Rectal smooth muscle tissue (tissue), 1 donor: Measurements from ENCODE around the gene SEMA4C.
A peak's percentile ranks its signal among the peaks of the same experiment; 100 is the strongest.

ENCODE experiments used
- H3K27ac ChIP-seq: one replicate; pipeline ENCODE4 v1.7.0; 2013; ENCODE audit warnings: low read depth, low read length, inconsistent platforms
- H3K27me3 ChIP-seq: one replicate; pipeline ENCODE4 v1.7.0; 2013; ENCODE audit warnings: low read length; ENCODE audit not compliant: control insufficient read depth, insufficient read depth
- H3K36me3 ChIP-seq: one replicate; pipeline ENCODE4 v1.7.0; 2013; ENCODE audit warnings: low read length; ENCODE audit not compliant: control insufficient read depth, insufficient read depth
- H3K4me1 ChIP-seq: one replicate; pipeline ENCODE4 v1.7.0; 2013; ENCODE audit warnings: low read length; ENCODE audit not compliant: control insufficient read depth, insufficient read depth
- H3K4me3 ChIP-seq: one replicate; pipeline ENCODE4 v1.7.0; 2013; ENCODE audit warnings: low read length
- H3K9ac ChIP-seq: one replicate; pipeline ENCODE4 v1.7.0; 2013; ENCODE audit warnings: low read length

The SEMA4C gene

DNA sequence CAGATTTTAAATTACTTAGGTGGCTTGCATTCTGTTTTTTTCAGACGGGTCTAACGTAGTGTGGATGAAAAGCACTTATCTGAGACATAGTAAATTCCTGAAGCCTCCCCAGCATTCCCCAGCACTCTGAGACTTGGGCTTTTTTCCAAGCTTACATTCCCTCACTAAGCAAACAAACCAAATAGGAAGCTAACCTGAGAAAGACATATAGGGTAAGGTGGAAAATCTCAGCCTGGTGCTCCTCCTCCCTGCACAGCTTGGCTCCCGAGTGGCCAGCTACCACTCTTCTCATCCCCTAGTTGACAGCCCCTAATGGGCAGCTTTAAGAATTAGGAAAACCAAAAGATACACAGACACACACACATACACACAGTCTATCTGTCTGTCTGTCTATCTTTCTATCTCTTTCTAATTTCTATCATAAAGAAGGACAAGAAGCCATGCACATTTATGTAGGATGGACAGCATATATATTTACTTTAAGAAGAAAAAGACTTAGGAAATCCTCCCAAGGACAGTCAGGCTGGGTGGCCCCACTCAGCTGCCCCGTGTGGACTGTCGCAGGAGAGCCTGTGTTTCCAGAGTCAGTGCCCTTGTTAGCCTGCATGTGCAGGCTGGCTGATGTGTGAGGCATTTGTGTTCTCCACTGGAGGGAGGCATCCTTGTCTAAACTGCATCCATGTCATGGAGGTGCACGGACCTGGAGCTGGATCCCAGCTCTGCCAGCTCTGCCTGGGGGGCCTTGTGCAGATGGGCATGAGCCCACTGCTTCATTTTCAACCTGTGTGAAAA is 45.6 kb downstream of the SEMA4C start:
- Histone ChIP-seq H3K27ac (no peak overlapping the region), H3K27me3 (no peaks in the 10 kb centered on the region), H3K4me3 (no peak overlapping the region), H3K4me1 (peaks cover 7% of the 10 kb centered on the region), H3K36me3 (peaks cover 23% of the 10 kb centered on the region), H3K9ac (no peak overlapping the region)

DNA sequence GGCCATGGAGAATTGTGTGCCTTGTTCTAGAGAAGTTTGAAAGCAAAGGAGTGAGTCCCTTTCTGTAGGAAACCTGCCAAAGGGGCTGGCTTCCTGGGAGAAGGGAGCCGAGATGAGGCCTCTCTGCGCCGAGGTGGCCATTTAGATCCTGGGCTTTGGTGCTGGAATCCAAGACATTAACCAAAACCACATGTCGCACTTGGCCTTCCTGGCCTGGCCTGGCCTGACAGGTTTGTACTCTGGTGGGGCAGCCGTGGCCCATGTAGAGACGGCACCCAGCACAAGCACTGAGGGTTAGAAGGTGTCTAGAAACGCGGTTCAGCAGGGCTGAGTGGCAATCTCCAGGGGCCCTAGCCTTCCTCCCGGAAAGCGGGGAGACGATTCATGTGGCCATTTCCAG is 46.7 kb downstream of the SEMA4C start:
- Histone ChIP-seq H3K36me3 (peaks cover 15% of the 10 kb centered on the region), H3K9ac (no peak overlapping the region), H3K27ac (peak overlapping the region; percentile 13), H3K27me3 (no peaks in the 10 kb centered on the region), H3K4me3 (no peak overlapping the region), H3K4me1 (peaks cover 15% of the 10 kb centered on the region)

DNA sequence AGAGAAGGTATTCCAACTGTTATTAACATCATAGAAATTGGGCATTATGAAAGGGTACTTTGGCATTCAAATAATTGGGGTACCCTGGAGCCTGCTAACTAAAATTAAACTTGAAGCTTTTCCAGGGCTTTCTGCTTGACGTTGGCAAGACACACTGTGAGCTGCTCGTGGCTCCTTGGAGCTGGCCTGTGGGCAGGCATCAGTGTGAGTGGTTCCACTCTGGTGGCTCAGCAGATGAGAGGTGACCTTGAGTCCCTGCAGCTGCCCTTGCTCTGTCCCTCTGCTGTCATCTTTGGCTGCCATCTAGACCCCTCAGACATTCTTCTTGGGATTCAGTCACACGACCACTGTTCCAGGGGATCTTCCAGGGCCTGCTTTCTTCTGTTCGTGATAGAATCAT is 47.1 kb downstream of the SEMA4C start:
- no peak overlapping the region for H3K9ac ChIP-seq
- H3K27ac ChIP-seq, result peak overlapping the region; percentile 13
- peaks cover 18% of the 10 kb centered on the region for H3K4me1 ChIP-seq
- no peak overlapping the region for H3K4me3 ChIP-seq
- H3K36me3 ChIP-seq, result peaks cover 11% of the 10 kb centered on the region
- H3K27me3 ChIP-seq, result no peaks in the 10 kb centered on the region

DNA sequence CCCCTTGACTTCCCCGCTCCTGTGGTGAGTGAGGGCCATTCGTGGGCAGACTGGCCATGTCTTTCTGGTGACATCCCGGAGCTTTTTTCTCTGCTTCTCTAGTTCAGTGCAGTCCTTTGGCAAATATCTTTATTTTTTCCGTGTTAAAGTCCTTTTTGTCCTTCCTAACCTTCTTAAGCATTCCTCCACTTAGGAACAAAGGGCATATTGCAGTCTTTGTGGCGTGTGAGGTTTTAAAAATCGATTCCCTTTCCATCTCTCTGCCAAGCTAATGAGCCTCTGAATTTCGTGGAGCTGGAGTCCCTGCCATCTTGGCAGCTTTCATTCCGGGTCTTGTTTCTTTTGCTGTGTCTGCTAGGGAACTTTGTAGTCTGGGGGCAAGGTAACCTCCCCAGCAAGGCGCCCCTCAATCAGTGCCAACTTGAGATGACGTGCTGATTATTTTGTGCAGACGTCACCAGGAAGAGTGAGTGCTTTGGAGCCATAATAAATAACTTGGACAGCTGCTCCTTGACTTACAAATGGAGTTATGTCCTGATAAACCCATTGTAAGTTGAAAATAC is 48.7 kb downstream of the SEMA4C start:
- no peak overlapping the region for H3K9ac ChIP-seq

DNA sequence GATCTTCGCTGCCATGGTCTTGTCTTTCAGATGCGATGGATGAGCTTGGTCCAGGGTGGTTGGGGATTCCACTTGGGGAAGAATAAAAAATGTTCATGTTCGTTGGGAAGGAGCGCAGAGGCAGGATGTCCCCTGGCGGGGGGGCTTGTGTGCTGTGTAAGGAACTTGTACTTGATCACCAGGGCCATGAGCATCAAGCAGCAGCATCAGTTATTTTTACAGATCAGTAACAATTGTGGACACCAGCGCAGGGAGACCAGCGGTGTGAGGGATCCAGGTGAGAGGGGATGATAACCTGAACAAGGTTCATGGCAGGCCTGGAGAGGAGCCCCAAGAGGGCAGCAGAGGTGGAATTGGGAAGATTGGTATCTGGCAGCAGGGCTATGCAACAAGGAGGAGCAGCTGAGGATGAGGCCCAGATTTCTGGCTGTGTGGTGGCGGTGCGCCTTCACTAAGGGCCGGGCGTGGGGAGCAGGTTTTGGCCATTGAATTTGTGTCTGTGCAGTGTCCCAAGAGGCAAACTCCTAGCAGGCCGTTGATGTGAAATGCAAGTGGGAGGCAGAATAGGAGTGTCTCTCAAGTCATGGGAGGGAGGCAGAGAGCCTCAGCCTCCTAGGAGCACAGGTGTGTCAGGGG is 49.9 kb downstream of the SEMA4C start:
- H3K9ac ChIP-seq, result no peak overlapping the region
- H3K4me1 ChIP-seq, result peaks cover 25% of the 10 kb centered on the region
- peaks cover 6% of the 10 kb centered on the region for H3K36me3 ChIP-seq
- H3K27me3 ChIP-seq, result no peaks in the 10 kb centered on the region
- H3K4me3 ChIP-seq, result peak overlapping the region; percentile 31
- H3K27ac ChIP-seq, result no peak overlapping the region

More for the DNA sequence above, 48.7 kb downstream of the SEMA4C start:
- Histone ChIP-seq H3K27ac (no peak overlapping the region), H3K27me3 (no peaks in the 10 kb centered on the region), H3K36me3 (peaks cover 6% of the 10 kb centered on the region), H3K4me3 (no peak overlapping the region), H3K4me1 (peaks cover 25% of the 10 kb centered on the region)

DNA sequence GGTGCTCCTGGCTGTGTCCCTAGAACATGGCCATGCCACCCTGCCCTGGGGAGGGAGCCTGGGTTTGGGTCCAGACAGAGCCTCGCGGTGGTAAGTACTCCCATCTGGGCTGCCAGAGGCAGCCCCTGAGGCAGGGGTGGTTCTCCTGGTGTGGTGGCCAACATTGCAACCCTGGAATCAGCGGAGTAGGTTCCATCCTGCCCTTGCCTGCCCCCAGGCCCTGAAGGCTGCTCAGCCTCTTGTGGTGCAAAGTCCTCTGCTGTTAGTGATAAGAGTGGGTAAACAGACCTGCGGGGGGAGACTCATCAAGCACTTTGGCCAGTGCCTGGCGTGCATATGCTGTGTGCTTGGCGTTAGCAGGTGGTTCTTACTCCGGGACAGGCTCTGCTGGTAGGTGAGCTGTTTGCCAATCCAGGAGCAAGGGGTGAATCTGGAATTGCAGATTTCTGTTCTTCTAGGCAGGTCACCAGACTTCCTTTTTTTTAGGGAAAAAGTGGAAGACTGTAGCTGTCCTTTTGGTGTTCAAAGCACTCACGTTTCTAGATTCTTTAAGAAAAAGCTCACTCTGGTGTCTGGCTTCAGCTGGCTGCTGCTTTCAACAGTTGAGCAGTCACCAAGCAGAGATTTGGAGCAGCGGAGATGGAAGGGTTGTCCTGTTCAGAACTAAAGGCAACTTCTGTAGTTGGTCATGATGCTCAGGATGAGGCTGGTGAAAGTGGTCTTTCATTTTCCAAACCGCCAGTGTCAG is 50.6 kb downstream of the SEMA4C start:
- H3K4me3 ChIP-seq, result peak overlapping the region; percentile 31
- H3K36me3 ChIP-seq, result peaks cover 6% of the 10 kb centered on the region
- H3K4me1 ChIP-seq, result peaks cover 25% of the 10 kb centered on the region
- H3K27me3 ChIP-seq, result no peaks in the 10 kb centered on the region
- no peak overlapping the region for H3K27ac ChIP-seq
- H3K9ac ChIP-seq, result no peak overlapping the region

DNA sequence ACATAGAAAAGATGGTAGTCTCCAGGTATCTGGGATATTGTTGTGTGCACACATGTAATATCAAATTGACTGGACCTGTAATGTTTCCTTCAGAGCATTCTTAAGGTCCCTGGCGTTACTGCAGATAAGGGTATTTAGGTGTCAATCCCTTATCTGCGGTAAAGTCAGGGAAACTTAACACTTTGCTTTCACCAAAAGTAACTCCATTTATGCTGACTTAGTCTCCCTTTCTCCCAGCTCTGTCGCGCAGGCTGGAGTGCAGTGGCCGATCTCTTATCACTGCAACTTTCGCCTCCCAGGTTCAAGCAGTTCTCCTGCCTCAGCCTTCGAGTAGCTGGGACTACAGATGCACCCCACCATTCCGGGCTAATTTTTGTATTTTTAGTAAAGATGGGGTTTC is 52.0 kb downstream of the SEMA4C start:
- Histone ChIP-seq H3K27me3 (no peaks in the 10 kb centered on the region), H3K4me3 (peak overlapping the region; percentile 89)

DNA sequence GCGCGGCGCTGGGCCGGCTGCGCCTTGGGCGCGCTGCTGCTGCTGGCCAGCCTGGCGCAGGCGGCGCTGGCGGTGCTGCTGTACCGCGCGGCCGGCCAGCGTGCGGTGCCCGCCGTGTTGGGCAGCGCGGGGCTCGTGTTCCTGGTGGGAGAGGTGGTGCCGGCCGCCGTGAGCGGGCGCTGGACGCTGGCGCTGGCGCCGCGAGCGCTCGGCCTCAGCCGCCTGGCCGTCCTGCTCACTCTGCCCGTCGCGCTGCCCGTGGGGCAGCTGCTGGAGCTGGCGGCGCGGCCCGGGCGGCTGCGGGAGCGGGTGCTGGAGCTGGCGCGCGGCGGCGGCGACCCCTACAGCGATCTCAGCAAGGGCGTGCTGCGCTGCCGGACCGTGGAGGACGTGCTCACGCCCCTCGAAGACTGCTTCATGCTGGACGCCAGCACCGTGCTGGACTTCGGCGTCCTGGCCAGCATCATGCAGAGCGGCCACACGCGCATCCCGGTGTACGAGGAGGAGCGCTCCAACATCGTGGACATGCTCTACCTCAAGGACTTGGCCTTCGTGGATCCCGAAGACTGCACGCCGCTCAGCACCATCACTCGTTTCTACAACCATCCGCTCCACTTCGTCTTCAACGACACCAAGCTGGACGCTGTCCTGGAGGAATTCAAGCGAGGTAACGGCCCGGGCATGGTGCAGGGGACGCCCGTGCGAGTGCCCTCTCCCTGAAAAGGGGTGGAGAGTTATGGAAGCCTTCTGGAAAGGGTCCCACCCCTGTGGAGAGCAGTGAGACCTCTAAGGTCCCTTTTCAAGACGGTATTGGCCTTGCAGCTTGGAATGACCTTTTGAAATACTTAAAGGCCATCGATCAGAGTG is 52.8 kb downstream of the SEMA4C start:
- peaks cover 25% of the 10 kb centered on the region for H3K4me1 ChIP-seq

More for the DNA sequence above, 52.0 kb downstream of the SEMA4C start:
- Histone ChIP-seq H3K9ac (no peak overlapping the region), H3K36me3 (peaks cover 2% of the 10 kb centered on the region), H3K4me1 (peaks cover 25% of the 10 kb centered on the region), H3K27ac (no peak overlapping the region)

DNA sequence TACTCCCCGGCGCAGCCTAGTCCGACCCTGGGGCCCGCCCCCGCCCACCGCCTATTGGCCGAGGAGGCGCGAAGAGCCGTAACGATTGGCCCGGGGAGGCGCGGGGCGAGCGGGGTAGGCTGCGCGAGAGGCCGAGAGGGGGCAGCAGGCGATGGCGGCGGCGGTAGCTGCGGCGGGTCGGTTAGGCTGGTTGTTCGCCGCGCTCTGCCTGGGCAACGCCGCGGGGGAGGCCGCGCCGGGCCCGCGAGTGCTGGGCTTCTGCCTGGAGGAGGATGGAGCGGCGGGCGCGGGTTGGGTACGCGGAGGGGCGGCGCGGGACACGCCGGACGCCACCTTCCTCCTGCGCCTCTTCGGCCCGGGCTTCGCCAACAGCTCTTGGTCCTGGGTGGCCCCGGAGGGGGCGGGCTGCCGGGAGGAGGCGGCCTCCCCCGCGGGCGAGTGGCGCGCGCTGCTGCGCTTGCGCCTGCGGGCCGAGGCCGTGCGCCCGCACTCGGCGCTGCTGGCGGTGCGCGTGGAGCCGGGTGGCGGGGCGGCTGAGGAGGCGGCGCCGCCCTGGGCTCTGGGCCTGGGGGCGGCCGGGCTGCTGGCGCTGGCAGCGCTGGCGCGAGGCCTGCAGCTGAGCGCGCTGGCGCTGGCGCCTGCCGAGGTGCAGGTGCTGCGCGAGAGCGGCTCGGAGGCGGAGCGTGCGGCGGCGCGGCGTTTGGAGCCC is 53.6 kb downstream of the SEMA4C start, which contains the start of gene CNNM3:
Gene CNNM3, plus strand, starts transcription at position 142 of the 709 bp plus-strand sequence. Its CDS starts 10 bp downstream, at position 152.
- H3K27me3 ChIP-seq, result no peaks in the 10 kb centered on the region
- peak within 1 kb of the TSS; percentile 89 for H3K4me3 ChIP-seq
- H3K36me3 ChIP-seq, result no peaks in the 10 kb centered on the region
- H3K4me1 ChIP-seq, result peaks cover 25% of the 10 kb centered on the region
- H3K9ac ChIP-seq, result peak within 1 kb of the TSS; percentile 69
- H3K27ac ChIP-seq, result peak within 1 kb of the TSS; percentile 94

More for the DNA sequence above, 52.8 kb downstream of the SEMA4C start:
- H3K4me3 ChIP-seq, result peak overlapping the region; percentile 89
- no peaks in the 10 kb centered on the region for H3K27me3 ChIP-seq
- H3K36me3 ChIP-seq, result no peaks in the 10 kb centered on the region
- no peak overlapping the region for H3K9ac ChIP-seq
- H3K27ac ChIP-seq, result peak overlapping the region; percentile 57

DNA sequence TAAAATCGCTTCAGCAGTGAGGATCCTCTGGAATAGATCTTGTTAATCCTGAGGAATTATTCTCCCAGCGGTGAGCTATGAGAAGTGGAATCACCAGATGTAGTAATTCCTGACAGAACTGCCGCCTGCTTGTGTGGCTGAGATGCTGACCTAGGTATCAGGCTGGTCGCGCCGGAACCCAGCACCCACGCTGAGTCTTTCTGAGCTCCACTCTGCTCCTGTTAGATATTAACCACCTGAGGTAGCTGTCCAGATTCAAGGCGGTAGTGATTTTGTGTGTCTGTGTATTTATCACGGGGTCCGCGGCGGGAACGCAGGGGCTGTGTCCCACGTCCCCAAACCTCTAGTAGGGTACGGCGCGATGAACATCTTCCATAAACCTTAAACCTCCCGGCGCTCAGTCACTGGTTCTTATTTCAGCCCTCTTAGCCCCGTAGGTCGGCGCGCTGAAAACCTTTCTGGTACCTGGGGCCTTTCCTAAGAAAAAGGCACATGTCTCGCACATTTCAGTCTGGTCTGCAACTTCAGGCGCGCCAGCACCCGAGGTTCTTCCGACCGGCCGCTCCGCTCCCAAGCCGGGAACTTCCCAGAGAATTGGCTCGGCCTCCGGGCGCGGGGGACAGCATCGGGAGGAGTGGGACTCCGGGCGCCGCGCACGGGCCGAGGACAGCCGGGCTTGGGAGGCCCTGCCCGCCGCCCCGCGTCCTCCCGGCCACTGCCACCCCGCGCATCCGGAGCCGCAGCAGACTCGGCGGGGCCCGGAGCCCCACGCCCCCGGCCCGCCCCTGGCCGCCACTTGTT is 54.4 kb downstream of the SEMA4C start:
- Histone ChIP-seq H3K27ac (peak overlapping the region; percentile 94), H3K4me3 (peak overlapping the region; percentile 78), H3K27me3 (no peaks in the 10 kb centered on the region), H3K4me1 (peaks cover 25% of the 10 kb centered on the region), H3K9ac (peak overlapping the region; percentile 52), H3K36me3 (peaks cover under 1% of the 10 kb centered on the region)
